ENCODE data around the gene CDCA5.
A peak's percentile ranks its signal among the peaks of the same experiment; 100 is the strongest.

Gene CDCA5

GRCh38 chr11:65104628-65105027 is 20.8 kb upstream of the CDCA5 start:
- no peak for DNase-seq

GRCh38 chr11:65103476-65103875 is 19.6 kb upstream of the CDCA5 start:
- no peak for DNase-seq

DNA sequence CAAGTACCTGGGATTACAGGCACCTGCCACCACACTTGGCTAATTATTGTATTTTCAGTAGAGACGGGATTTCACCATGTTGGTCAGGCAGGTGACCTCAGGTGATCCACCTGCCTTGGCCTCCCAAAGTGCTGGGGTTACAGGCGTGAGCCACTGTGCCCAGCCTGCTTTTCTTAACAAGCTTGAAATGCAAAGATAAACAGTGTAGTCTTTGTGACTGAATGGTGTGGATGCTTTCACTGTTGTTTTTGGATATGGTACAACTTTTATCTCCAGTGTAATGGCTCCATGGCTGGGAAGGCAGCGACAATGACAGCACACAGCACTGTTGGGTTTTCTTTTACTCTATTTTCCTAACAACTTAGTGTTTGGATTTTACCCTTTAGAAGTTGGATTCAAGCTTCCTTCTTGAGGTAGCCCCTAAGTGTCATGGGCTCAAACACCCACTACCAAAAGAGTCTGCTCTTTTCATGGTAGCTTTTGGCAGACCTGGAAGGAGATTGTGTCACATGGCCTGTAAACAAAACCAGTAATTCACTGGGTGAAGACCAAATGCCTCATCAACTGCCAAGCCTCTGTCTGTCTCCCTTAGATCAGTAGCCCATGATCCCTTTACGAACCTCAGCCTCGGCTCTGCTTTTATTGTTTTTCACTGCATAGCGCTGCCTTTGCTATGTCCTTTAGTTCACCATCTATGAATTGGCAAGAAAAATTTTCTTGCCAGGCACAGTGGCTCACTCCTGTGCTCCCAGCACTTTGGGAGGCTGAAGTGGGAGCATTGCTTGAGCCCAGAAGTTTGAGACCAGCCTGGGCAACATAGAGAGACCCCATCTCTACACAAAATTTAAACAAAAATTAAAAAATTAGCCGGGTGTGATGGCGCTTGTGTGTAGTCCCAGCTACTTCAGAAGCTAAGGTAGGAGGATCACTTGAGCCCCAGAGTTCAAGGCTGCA is 18.6 kb upstream of the CDCA5 start:
- no peak for DNase-seq

DNA sequence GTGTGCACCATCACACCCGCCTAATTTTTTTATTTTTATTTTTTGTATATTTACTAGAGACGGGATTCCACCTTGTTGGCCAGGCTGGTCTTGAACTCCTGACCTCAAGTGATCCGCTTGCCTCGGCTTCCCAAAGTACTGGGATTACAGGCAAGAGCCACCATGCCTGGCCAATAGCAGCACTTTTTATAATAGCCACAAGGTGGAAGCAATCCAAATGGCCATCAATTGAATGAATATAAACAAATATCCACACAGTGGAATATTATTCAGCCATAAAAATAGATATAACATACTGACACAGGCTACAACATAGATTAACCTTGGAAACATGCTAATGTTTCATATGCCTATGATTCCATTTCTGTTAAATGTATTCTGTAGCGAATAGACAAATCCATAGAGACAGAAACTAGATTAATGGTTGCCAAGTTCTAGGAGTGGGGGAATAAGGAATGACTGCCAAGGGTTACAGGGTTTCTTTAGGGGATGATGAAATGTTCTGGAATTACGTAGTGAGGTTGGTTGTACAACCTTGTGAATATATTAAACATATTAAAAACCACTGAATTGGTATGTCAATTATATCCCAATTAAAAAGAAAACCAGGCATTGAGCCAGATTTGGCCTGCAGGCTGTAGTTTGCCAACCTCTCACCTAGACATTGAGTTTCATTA is 17.0 kb upstream of the CDCA5 start:
- no peak for DNase-seq

DNA sequence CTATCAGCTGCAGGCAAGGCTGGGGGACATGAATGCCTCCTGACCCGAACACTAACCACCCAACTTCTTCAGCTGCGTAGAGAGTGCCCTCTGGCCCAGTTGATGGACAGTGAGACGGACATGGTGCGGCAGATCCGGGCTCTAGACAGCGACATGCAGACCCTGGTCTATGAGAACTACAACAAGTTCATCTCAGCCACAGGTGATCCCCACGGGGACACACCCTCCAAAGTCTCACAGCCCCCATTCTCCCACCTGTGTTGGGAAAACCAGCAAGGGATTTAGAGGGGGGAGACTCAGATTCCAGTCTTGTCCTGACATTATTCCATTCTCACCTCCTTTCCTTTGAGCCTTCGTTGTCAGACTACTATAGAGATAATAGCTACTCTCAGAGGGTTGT is 13.1 kb upstream of the CDCA5 start:
- DNase-seq = no peak

DNA sequence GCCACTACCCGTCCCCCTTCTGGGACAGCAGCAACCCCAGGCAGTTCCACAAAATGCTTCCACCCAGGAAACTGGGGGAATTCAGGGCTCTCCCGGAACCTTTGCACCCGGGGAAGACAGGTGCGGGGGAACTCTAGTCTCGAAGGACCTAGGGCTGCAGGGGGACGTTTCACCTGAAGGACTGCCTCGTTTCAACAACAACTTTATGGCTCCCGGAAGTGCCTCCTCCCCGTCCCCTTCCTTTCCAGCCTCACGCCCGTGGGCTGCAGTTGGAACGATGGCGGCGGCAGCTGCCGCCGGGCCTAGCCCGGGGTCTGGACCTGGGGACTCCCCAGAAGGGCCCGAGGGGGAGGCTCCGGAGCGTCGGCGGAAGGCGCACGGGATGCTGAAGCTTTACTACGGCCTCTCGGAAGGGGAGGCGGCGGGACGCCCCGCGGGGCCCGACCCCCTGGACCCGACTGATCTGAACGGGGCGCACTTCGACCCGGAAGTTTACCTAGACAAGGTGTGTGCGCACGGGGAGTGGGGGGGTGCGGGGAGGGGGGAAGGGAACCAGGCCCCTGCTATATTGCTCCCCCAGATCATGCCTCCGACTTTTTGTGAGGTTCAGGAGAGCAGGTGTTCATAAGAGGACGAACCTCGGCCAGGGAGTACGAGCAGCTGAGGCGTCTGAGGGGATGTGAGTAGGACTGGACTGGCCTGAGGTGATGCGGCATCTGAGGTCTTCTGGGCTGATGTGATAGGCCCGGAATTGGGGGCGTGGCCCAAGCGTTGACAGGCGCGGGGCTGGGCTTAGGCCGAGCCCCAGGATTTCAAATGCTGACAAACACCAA is 12.3 kb upstream of the CDCA5 start, which contains the start of gene VPS51:
Gene VPS51 (plus strand): TSS at position 241 of the 833 bp plus-strand sequence. CDS start 37 bp downstream, at position 278.
- peak; percentile 90 for DNase-seq

DNA sequence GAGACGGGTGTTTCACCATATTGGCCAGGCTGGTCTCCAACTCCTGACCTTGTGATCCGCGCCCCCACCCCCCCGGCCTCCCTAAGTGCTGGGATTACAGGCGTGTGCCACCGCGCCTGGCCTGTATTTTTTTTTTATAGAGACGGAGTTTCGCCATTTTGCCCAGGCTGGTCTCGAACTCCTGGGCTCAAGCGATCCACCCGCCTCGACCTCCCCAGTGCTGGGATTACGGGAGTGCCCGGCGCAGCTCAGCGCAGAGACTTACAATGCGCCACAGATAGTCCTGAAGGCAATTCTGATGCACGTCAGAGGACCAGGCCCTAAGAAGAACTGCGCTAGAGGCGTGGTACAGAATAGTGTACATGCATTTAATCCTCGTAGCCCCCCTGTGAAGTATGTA is 11.6 kb upstream of the CDCA5 start:
- DNase-seq = no peak

- no peak for DNase-seq
Measured at GRCh38 chr11:65090628-65091027, 6.8 kb upstream of the CDCA5 start.

DNA sequence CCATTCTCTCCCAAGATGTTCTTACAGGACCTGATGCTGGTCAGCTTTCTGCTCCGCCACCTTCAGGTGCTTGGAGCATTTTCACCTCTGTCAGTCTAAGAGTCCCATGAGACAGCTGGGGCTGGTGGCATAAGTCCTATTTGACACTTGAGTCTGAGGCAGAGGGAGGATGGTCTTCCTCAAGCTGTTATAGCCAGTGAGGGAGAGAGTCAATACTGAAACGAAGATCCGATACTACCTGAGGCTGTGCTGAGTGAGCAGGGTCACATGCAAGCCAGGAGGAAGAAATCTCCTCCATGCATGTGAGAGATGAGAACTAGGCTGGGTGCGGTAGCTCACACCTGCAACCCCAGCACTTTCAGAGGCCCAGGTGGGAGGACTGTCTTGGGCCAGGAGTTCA is 5.8 kb upstream of the CDCA5 start:
- DNase-seq = no peak

- no peak for DNase-seq
Measured at GRCh38 chr11:65087827-65088226, 4.0 kb upstream of the CDCA5 start.

- no peak for DNase-seq
Measured at GRCh38 chr11:65087216-65087615, 3.4 kb upstream of the CDCA5 start.

- DNase-seq = no peak
Measured at GRCh38 chr11:65086809-65087208, 3.0 kb upstream of the CDCA5 start.

GRCh38 chr11:65085446-65085845 is 1.6 kb upstream of the CDCA5 start:
- DNase-seq = no peak

DNA sequence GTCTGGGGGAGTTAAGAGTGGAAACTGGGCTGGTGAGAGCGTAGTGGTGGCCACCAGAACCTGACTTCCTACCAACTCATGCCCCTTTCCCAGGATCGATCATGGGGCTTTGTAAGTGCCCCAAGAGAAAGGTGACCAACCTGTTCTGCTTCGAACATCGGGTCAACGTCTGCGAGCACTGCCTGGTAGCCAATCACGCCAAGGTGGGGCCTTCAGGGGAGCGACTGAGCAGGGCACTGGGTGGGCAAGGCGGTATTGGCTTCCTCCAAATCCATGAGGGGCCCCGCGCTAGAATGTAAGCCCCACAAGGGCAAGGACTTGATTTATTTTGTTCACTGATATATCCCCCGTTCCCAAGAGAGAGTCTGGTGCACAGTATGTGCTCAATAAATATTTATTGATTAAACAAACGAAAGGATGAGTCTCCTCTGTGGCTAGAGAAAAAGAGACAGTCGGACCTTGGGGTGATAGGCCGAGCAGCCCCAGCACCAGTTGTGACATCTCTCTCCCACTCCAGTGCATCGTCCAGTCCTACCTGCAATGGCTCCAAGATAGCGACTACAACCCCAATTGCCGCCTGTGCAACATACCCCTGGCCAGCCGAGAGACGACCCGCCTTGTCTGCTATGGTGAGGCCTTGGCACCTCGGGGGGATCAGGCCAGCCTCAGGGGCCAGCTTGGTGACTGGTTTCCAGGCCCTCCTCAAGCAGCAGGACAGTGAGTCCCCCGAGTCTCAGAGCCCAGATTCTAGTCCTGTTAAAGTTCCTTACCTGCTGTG is 947 bp upstream of the CDCA5 start:
- no peak for DNase-seq

GRCh38 chr11:65083134-65083833 is 556 bp downstream of the CDCA5 start:
- DNase-seq = peak; percentile 17

DNA sequence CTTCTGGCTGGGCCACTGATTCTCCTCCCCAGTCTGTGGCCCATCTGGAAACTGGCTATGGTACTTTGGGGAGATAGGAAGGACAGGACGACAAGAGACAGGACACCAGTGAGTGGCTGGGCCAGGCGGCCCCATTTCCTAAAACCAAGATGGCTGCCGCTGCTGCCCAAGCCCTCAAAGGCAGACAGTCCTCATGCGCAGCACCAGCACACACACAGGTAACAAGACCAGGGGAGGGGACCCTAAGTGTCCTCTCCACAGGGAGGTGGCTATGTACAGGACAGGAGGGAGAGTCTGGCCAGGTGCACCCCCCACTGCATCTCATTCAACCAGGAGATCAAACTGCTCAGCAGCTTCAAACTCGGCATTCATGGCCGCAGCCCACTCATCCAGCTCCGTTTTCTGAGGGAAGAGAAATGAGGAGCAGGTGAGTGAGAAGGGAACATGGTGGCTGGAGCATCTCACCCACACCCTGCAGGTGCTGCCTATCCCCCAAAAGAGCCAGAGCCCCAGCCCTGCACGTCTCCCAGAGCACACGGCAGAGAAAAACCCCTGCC is 5.0 kb downstream of the CDCA5 start:
- no peak for DNase-seq

DNA sequence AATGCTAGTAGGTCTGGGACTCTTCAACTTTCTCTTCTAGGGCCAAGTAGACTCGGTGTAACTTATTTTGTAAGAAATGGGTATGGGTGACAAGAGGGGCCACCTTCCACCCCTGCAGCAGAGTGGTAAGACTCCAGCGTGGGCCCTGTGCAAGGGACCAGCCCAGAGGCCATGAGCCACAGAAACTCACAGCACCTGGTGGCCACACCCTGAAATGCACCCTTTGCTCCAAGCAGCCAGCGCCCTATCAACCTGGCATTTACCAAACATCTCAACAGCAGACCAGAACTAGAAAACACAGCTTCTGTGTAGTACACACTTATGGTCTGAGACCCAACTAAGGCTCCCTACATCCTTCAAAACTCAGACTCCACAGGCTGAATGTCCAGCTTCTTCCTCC is 5.7 kb downstream of the CDCA5 start:
- DNase-seq = peak; percentile 76

- DNase-seq = no peak
Measured at GRCh38 chr11:65077451-65077850, 6.4 kb downstream of the CDCA5 start.

GRCh38 chr11:65072631-65072966 is 11.2 kb downstream of the CDCA5 start:
- no peak for DNase-seq

GRCh38 chr11:65071907-65072630 is 11.8 kb downstream of the CDCA5 start:
- no peak for DNase-seq

DNA sequence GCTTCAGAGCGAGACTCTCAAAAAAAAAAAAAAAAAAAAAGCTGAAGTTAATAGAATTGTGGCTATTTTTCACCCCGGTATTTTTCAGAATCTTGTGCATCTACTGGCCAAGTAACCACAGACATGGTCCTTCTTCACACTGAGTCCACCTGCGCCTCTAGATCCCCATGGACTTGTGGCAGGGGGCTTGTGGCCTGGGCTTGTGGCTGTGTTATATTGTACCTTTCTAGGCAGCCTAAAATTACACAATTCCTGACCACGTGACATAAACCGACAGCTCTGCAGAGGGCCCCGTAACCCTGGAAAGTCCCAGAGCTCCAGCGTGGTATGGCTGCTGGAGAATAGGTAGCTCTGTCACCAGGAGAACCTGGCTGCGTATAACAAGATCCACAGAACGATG is 14.6 kb downstream of the CDCA5 start:
- no peak for DNase-seq

Measured in stimulated activated CD4-positive, alpha-beta T cell treated with anti-CD3 and anti-CD28 coated beads, Interleukin-15, amount 100 ng/mL, for 24 hours (primary cell).